Endometrium (tissue), 2 donors: ENCODE measurements around the gene TCF19.
"Not testable (repeated sequence)": the region's sequence is repeated elsewhere in the genome, so short reads cannot be mapped to it uniquely, and the experiment has no call there.

Experiments used
- FAIRE-seq: peaks from 2 replicates; lab custom pipeline; 2012; peaks lifted over from hg19 to GRCh38; lab: Jason Lieb, UNC
- donor health status: control.
- donor health status: control.

TCF19 gene

GRCh38 chr6:31162463-31163165 lies 4.2 kb downstream of the TCF19 start:
- FAIRE-seq, result no peak

GRCh38 chr6:31163922-31164321 lies 5.5 kb downstream of the TCF19 start:
- no peak for FAIRE-seq

GRCh38 chr6:31164475-31165063 lies 6.2 kb downstream of the TCF19 start:
- not testable (repeated sequence) for FAIRE-seq

- not testable (repeated sequence) for FAIRE-seq
These were observed 6.9 kb downstream of the TCF19 start for GRCh38 chr6:31165064-31165832.

GRCh38 chr6:31165986-31166385 lies 7.6 kb downstream of the TCF19 start:
- no peak for FAIRE-seq

GRCh38 chr6:31168606-31169005 lies 10.2 kb downstream of the TCF19 start:
- FAIRE-seq, result no peak

- FAIRE-seq, result no peak
These were observed 10.9 kb downstream of the TCF19 start for GRCh38 chr6:31169123-31169857.

- not testable (repeated sequence) for FAIRE-seq
These were observed 11.6 kb downstream of the TCF19 start for GRCh38 chr6:31169858-31170599.

- FAIRE-seq, result no peak
These were observed 12.2 kb downstream of the TCF19 start, which contains the start of gene POU5F1 for GRCh38 chr6:31170600-31170881. Gene POU5F1 (minus strand): TSS chr6:31170682. CDS start chr6:31170620, 62 bp downstream.

GRCh38 chr6:31170987-31171671 lies 12.7 kb downstream of the TCF19 start:
- FAIRE-seq, result no peak

- no peak for FAIRE-seq
These were observed 13.8 kb downstream of the TCF19 start for GRCh38 chr6:31171931-31172905.

- FAIRE-seq, result no peak
These were observed 14.6 kb downstream of the TCF19 start for GRCh38 chr6:31172973-31173384.

GRCh38 chr6:31173406-31173805 lies 15.0 kb downstream of the TCF19 start:
- FAIRE-seq, result no peak

GRCh38 chr6:31174378-31174777 lies 16.0 kb downstream of the TCF19 start:
- no peak for FAIRE-seq

GRCh38 chr6:31175971-31176370 lies 17.6 kb downstream of the TCF19 start:
- FAIRE-seq, result no peak

GRCh38 chr6:31178143-31179041 lies 20.0 kb downstream of the TCF19 start:
- FAIRE-seq, result no peak

- no peak for FAIRE-seq
These were observed 20.6 kb downstream of the TCF19 start for GRCh38 chr6:31179042-31179386.

- no peak for FAIRE-seq
These were observed 21.5 kb downstream of the TCF19 start for GRCh38 chr6:31179896-31180295.

GRCh38 chr6:31180500-31180899 lies 22.1 kb downstream of the TCF19 start:
- FAIRE-seq, result no peak
